ENCODE results near the gene SH3GL1. TPM values are rescaled to one million over a fixed set of nuclear protein-coding genes. Genes with fewer than 3 reads are reported as not detected.

SH3GL1 gene
- total and polyA plus RNA-seq, 9 of the 15 experiments (the other 6 are each of a cell fraction or from before 2014, with no cell fraction given): 1.7 to 75.3 (median 25.7) TPM

DNA sequence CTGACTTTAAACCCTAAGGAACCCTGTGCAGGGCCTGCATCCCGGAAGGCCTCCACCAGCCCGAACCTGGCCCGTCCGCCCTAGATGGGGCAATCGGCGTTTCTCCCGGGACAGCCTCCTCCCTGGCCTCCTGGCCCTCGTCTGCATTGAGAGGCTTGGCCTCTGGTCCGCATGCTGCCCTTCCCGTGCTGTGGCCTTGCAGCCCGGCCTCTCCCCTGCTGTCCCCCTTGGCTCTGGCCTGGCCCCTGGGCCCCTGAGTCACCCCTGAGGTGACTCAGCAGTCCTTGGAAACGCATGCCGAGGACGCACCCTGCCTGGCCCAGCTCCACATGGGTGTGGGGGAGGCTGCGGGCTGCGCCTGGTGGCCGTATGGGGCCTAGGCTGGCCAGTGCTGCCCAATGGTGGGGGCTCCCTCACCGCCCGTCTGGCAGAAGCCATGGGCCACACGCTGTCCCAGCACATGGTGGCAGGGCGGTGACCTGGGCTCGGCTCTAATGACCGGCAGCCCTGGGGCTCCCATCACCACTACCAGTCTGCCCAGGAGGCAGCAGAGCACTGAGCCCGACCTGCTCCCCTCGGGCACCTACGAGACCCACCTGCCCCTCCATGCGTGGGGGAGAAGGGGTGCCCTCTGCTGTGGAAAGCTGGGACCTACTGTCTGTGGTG, 25.7 kb downstream of the SH3GL1 start (continued):
- TF ChIP-seq U2AF1 (optimal IDR thresholded peaks at IDR 0.05; ENCODE audit: low read depth, low read length): no peak
- peak; percentile 97 for TF ChIP-seq HMGN3 (IDR thresholded peaks at IDR 0.05; ENCODE audit: borderline replicate concordance, extremely low read depth, insufficient read length, low read depth, low read length)
- TF ChIP-seq SMARCC2 (IDR thresholded peaks at IDR 0.05; ENCODE audit: low read depth): peak; percentile 74
- TF ChIP-seq KLF1 (tag; IDR thresholded peaks at IDR 0.05): peak; percentile 68; the same call in 1 of the 2 replicates
- peak; percentile 15 for TF ChIP-seq HES1 (IDR thresholded peaks at IDR 0.05; ENCODE audit: low read depth)
- peak; percentile 28 for TF ChIP-seq PCBP1 (IDR thresholded peaks at IDR 0.05; ENCODE audit: low read depth, low read length, poor library complexity, severe bottlenecking)
- TF ChIP-seq MIER1 (IDR thresholded peaks at IDR 0.05; ENCODE audit: low read depth): no peak
- peak; percentile 79 for TF ChIP-seq GTF2E2 (tag; IDR thresholded peaks at IDR 0.05)
- peak; percentile 54 for TF ChIP-seq POLR2B (IDR thresholded peaks at IDR 0.05; ENCODE audit: low read depth, partially characterized antibody)
- peak; percentile 88; the same call in 1 of the 2 replicates for TF ChIP-seq KLF6 (CRISPR knock-in tag; IDR thresholded peaks at IDR 0.05; ENCODE audit: borderline replicate concordance)
- TF ChIP-seq IFI16 (CRISPR knock-in tag; IDR thresholded peaks at IDR 0.05): peak; percentile 79
- TF ChIP-seq, protein P1, sequence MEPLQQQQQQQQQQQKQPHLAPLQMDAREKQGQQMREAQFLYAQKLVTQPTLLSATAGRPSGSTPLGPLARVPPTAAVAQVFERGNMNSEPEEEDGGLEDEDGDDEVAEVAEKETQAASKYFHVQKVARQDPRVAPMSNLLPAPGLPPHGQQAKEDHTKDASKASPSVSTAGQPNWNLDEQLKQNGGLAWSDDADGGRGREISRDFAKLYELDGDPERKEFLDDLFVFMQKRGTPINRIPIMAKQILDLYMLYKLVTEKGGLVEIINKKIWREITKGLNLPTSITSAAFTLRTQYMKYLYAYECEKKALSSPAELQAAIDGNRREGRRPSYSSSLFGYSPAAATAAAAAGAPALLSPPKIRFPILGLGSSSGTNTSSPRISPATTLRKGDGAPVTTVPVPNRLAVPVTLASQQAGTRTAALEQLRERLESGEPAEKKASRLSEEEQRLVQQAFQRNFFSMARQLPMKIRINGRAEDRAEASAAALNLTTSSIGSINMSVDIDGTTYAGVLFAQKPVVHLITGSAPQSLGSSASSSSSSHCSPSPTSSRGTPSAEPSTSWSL (CRISPR knock-in tag; IDR thresholded peaks at IDR 0.05; ENCODE audit: borderline replicate concordance): 0 out of 2 replicates have a peak, but pooled peaks have one; percentile 62
- peak; percentile 90 for TF ChIP-seq NEUROD1 (IDR thresholded peaks at IDR 0.05; ENCODE audit: borderline replicate concordance, low read depth, low read length, partially characterized antibody)
- peak; percentile 51; the same call in 1 of the 2 replicates for TF ChIP-seq POLR2AphosphoS5 (IDR thresholded peaks at IDR 0.05; ENCODE audit: control insufficient read depth, insufficient read depth, low read depth, low read length)
- no peak; the same call in 1 of the 2 replicates for TF ChIP-seq HSF4 (CRISPR knock-in tag; IDR thresholded peaks at IDR 0.05; ENCODE audit: borderline replicate concordance)
- no peak for TF ChIP-seq CBX8 (IDR thresholded peaks at IDR 0.05; ENCODE audit: borderline replicate concordance, extremely low read depth, low read depth, low read length, poor library complexity, severe bottlenecking)
- TF ChIP-seq, protein P2, sequence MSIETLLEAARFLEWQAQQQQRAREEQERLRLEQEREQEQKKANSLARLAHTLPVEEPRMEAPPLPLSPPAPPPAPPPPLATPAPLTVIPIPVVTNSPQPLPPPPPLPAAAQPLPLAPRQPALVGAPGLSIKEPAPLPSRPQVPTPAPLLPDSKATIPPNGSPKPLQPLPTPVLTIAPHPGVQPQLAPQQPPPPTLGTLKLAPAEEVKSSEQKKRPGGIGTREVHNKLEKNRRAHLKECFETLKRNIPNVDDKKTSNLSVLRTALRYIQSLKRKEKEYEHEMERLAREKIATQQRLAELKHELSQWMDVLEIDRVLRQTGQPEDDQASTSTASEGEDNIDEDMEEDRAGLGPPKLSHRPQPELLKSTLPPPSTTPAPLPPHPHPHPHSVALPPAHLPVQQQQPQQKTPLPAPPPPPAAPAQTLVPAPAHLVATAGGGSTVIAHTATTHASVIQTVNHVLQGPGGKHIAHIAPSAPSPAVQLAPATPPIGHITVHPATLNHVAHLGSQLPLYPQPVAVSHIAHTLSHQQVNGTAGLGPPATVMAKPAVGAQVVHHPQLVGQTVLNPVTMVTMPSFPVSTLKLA (conservative IDR thresholded peaks at IDR 0.05): peak; percentile 98 to 99
- TF ChIP-seq, protein P3, sequence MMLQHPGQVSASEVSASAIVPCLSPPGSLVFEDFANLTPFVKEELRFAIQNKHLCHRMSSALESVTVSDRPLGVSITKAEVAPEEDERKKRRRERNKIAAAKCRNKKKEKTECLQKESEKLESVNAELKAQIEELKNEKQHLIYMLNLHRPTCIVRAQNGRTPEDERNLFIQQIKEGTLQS (IDR thresholded peaks at IDR 0.05): peak; percentile 98
- TF ChIP-seq, protein P3 (CRISPR knock-in tag; conservative IDR thresholded peaks at IDR 0.05): peak; percentile 85; the same call in 1 of the 2 replicates
- no peak for TF ChIP-seq SRSF7 (optimal IDR thresholded peaks at IDR 0.05; ENCODE audit: low read depth, low read length)
- peak; percentile 87; the same call in 1 of the 2 replicates for TF ChIP-seq RBM14 (IDR thresholded peaks at IDR 0.05; ENCODE audit: borderline replicate concordance, insufficient read depth, low read depth, low read length)

All from K562 (cell line).